WTC11 (cell line): ENCODE measurements around the gene DEPDC1B.

Source experiments
- ATF6 ChIP-seq: sonication (generic); formaldehyde crosslinking; IDR thresholded peaks from 2 replicates; pipeline ENCODE4 v1.8.1; 2023; ENCODE audit warnings: mild to moderate bottlenecking, missing genetic modification reagents
- ELF4 ChIP-seq: sonication (generic); formaldehyde crosslinking; IDR thresholded peaks from 2 replicates; pipeline ENCODE4 v1.8.1; 2022; ENCODE audit warnings: low read depth, mild to moderate bottlenecking, moderate library complexity, missing genetic modification reagents
- GRHL2 ChIP-seq: fragments of 250-450 bp; sonication (Bioruptor Pico); IDR thresholded peaks from 2 replicates; pipeline ENCODE4 v1.8.0; 2022; ENCODE audit warnings: mild to moderate bottlenecking, moderate library complexity; ENCODE audit not compliant: insufficient replicate concordance, severe bottlenecking
- KAT7 ChIP-seq: sonication (generic); formaldehyde crosslinking; IDR thresholded peaks from 2 replicates; pipeline ENCODE4 v1.8.1; 2023; ENCODE audit warnings: missing genetic modification reagents, mild to moderate bottlenecking, borderline replicate concordance
- NR1H2 ChIP-seq: sonication (generic); formaldehyde crosslinking; IDR thresholded peaks from 2 replicates; pipeline ENCODE4 v1.9.0; 2021; ENCODE audit warnings: mild to moderate bottlenecking, moderate library complexity, missing genetic modification reagents
- SMAD4 ChIP-seq: sonication (generic); formaldehyde crosslinking; IDR thresholded peaks from 2 replicates; pipeline ENCODE4 v1.8.0; 2022; ENCODE audit warnings: mild to moderate bottlenecking, missing genetic modification reagents
- TCF7 ChIP-seq: sonication (generic); formaldehyde crosslinking; IDR thresholded peaks from 2 replicates; pipeline ENCODE4 v1.8.0; 2022; ENCODE audit warnings: mild to moderate bottlenecking, low read depth, missing genetic modification reagents, moderate library complexity
- TF ChIP-seq, protein P1 (sequence below): fragments of 250-450 bp; sonication (Bioruptor Pico); conservative IDR thresholded peaks from 2 replicates; pipeline ENCODE4 v1.9.0; 2021; ENCODE audit warnings: mild to moderate bottlenecking
- TF ChIP-seq, protein P2 (sequence below): fragments of 200-600 bp; IDR thresholded peaks from 2 replicates; pipeline ENCODE4 v1.8.0; 2022; ENCODE audit warnings: antibody characterized with exemption
- TF ChIP-seq, protein P3 (sequence below): sonication (generic); formaldehyde crosslinking; IDR thresholded peaks from 2 replicates; pipeline ENCODE4 v1.8.1; 2022; ENCODE audit warnings: mild to moderate bottlenecking, missing genetic modification reagents, moderate library complexity, borderline replicate concordance
- TF ChIP-seq, protein P4 (sequence below): sonication (generic); formaldehyde crosslinking; conservative IDR thresholded peaks from 2 replicates; pipeline ENCODE4 v1.8.1; 2022; ENCODE audit warnings: mild to moderate bottlenecking, missing genetic modification reagents
- TF ChIP-seq, protein P5 (sequence below): sonication (generic); formaldehyde crosslinking; IDR thresholded peaks from 2 replicates; pipeline ENCODE4 v1.8.1; 2022; ENCODE audit warnings: low read depth, mild to moderate bottlenecking, moderate library complexity, missing genetic modification reagents, borderline replicate concordance

- TF ChIP-seq SMAD4 (CRISPR knock-in tag) (no peak), KAT7 (CRISPR knock-in tag) (no peak), GRHL2 (CRISPR knock-in tag) (no peak), NR1H2 (CRISPR knock-in tag) (no peak), ATF6 (CRISPR knock-in tag) (no peak), ELF4 (CRISPR knock-in tag) (no peak), TCF7 (CRISPR knock-in tag) (no peak)
- TF ChIP-seq, protein P1, sequence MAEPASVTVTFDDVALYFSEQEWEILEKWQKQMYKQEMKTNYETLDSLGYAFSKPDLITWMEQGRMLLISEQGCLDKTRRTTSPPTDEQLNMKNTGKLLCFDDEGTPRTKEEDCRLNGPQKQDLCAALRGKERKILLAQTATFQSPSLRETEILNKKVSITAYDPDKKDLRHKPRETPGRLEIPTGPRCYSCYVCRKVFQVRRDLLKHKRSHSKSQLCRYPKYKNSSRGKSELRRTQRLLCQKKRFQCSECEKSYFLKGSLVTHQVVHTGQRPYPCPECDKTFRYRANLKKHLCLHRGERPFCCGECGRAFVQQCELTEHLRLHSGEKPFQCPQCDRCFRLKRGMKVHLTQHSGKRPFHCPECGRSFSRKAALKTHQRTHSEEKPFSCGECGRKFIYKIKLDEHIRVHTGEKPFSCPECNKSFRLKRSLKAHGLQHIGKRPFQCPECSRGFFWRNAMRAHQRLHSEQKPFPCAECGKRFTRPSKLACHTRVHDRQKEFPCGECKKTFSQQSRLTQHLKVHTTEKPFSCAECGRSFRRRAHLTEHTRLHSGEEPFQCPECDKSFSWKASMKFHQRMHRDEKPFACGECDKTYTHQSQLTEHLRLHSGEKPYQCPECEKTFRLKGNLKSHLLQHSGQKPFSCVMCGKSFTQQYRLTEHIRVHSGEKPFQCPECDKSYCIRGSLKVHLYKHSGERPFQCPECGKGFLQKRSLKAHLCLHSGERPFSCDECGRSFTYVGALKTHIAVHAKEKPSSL (CRISPR knock-in tag) = no peak
- TF ChIP-seq, protein P2, sequence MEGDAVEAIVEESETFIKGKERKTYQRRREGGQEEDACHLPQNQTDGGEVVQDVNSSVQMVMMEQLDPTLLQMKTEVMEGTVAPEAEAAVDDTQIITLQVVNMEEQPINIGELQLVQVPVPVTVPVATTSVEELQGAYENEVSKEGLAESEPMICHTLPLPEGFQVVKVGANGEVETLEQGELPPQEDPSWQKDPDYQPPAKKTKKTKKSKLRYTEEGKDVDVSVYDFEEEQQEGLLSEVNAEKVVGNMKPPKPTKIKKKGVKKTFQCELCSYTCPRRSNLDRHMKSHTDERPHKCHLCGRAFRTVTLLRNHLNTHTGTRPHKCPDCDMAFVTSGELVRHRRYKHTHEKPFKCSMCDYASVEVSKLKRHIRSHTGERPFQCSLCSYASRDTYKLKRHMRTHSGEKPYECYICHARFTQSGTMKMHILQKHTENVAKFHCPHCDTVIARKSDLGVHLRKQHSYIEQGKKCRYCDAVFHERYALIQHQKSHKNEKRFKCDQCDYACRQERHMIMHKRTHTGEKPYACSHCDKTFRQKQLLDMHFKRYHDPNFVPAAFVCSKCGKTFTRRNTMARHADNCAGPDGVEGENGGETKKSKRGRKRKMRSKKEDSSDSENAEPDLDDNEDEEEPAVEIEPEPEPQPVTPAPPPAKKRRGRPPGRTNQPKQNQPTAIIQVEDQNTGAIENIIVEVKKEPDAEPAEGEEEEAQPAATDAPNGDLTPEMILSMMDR = no peak
- TF ChIP-seq, protein P3, sequence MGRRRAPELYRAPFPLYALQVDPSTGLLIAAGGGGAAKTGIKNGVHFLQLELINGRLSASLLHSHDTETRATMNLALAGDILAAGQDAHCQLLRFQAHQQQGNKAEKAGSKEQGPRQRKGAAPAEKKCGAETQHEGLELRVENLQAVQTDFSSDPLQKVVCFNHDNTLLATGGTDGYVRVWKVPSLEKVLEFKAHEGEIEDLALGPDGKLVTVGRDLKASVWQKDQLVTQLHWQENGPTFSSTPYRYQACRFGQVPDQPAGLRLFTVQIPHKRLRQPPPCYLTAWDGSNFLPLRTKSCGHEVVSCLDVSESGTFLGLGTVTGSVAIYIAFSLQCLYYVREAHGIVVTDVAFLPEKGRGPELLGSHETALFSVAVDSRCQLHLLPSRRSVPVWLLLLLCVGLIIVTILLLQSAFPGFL (CRISPR knock-in tag) = no peak
- TF ChIP-seq, protein P4, sequence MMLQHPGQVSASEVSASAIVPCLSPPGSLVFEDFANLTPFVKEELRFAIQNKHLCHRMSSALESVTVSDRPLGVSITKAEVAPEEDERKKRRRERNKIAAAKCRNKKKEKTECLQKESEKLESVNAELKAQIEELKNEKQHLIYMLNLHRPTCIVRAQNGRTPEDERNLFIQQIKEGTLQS (CRISPR knock-in tag) = no peak
- TF ChIP-seq, protein P5, sequence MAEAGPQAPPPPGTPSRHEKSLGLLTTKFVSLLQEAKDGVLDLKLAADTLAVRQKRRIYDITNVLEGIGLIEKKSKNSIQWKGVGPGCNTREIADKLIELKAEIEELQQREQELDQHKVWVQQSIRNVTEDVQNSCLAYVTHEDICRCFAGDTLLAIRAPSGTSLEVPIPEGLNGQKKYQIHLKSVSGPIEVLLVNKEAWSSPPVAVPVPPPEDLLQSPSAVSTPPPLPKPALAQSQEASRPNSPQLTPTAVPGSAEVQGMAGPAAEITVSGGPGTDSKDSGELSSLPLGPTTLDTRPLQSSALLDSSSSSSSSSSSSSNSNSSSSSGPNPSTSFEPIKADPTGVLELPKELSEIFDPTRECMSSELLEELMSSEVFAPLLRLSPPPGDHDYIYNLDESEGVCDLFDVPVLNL (CRISPR knock-in tag) = no peak
These were observed 121.7 kb downstream of the DEPDC1B start for GRCh38 chr5:60578315-60578714.
